ENCODE measurements around the gene STPG2. TPM values are rescaled to one million over a fixed set of nuclear protein-coding genes. Genes with fewer than 3 reads are reported as not detected.

STPG2 gene
- total and polyA plus RNA-seq, 2 donors (not counting 3 experiments of a cell fraction or from before 2014, with no cell fraction given): not detected

GRCh38 chr4:97548943-97549583, 594.2 kb downstream of the STPG2 start:
- intact Hi-C loops (cut with micrococcal nuclease): no loop called here

More at GRCh38 chr4:97548943-97549583, 594.2 kb downstream of the STPG2 start:
- H2AFZ ChIP-seq (ENCODE audit: low read depth, low read length): no peak overlapping the region
- H3K27ac ChIP-seq (ENCODE audit: insufficient read depth, low read depth, low read length): no peak overlapping the region
- no peak for FAIRE-seq
- no peak overlapping the region for H3K4me3 ChIP-seq (replicated peaks in 1 of 3; ENCODE audit: insufficient read depth in 1 of 3, low read depth in 1 of 3, low read length in 3 of 3)
- ChIA-PET POLR2A (no interaction called here), CTCF (interaction anchor here (1.0 kb wide), 1 partner anchor 172 kb away, joined by 4 read pairs; no protein-coding TSS in a partner anchor)
- no peak overlapping the region for H3K4me2 ChIP-seq (ENCODE audit: insufficient read depth, low read length)
- no peaks in the 10 kb centered on the region for H3K9me1 ChIP-seq (replicated peaks; ENCODE audit: control insufficient read depth, extremely low read depth, insufficient read depth, low read length)
- no peaks in the 10 kb centered on the region for H3K79me2 ChIP-seq (ENCODE audit: control insufficient read depth, insufficient read depth, low read length)
- DNase-seq (ENCODE audit: low read depth, low spot score): peak; percentile 39
- no peaks in the 10 kb centered on the region for H3K4me1 ChIP-seq (ENCODE audit: control insufficient read depth, extremely low read depth, insufficient read depth, low read length)
- no peaks in the 10 kb centered on the region for H3K9me3 ChIP-seq (replicated peaks; ENCODE audit: control insufficient read depth, insufficient read depth, low read length)
- no peak overlapping the region for H3K9ac ChIP-seq (replicated peaks; ENCODE audit: extremely low read depth, insufficient read depth, low read length)
- dilution Hi-C loops (cut with MboI; ENCODE audit: extremely low pct_ligation_motif_present, low sequenced_read_pairs): no loop called here
- TF ChIP-seq CTCF (IDR thresholded peaks at IDR 0.05; ENCODE audit: extremely low read depth in 1 of 2, insufficient read depth in 1 of 2, low read depth in 1 of 2, low read length in 2 of 2) (peak in 1 of 2 donors; percentile 18), POLR2A (IDR thresholded peaks at IDR 0.05; ENCODE audit: low read depth, low read length) (no peak), MAX (IDR thresholded peaks at IDR 0.05; ENCODE audit: insufficient read depth, insufficient read length) (no peak)
- no peaks in the 10 kb centered on the region for H3K36me3 ChIP-seq (ENCODE audit: control insufficient read depth in 2 of 2, extremely low read depth in 1 of 2, insufficient read depth in 2 of 2, low read length in 2 of 2)
- no peaks in the 10 kb centered on the region for H3K27me3 ChIP-seq (ENCODE audit: control insufficient read depth in 2 of 2, insufficient read depth in 2 of 2, low read length in 2 of 2)
- H4K20me1 ChIP-seq (replicated peaks; ENCODE audit: control insufficient read depth, extremely low read depth, insufficient read depth, low read length): no peaks in the 10 kb centered on the region
- no TSS peak for BruUV-seq (replicated peaks)

Data from endothelial cell of umbilical vein (primary cell).